Skeletal muscle satellite cell (primary cell): ENCODE results near the gene PDGFRB.

ENCODE experiments used
- H3K27me3 ChIP-seq: 2 replicates; pipeline ENCODE4 v1.7.0; 2013; ENCODE audit warnings: low read length; ENCODE audit not compliant: control insufficient read depth, insufficient read depth
- H3K36me3 ChIP-seq: 2 replicates; pipeline ENCODE4 v1.7.0; 2013; ENCODE audit warnings: mild to moderate bottlenecking, control low read depth, low read length; ENCODE audit not compliant: insufficient read depth
- H3K4me1 ChIP-seq: 2 replicates; pipeline ENCODE4 v1.7.0; 2013; ENCODE audit warnings: low read length; ENCODE audit not compliant: control insufficient read depth, insufficient read depth
- H3K4me2 ChIP-seq: 2 replicates; pipeline ENCODE4 v1.7.0; 2013; ENCODE audit warnings: mild to moderate bottlenecking, low read length
- H3K4me3 ChIP-seq: 2 replicates; pipeline ENCODE4 v1.7.0; 2013; ENCODE audit warnings: low read length
- H3K9ac ChIP-seq: 2 replicates; pipeline ENCODE4 v1.7.0; 2013; ENCODE audit warnings: mild to moderate bottlenecking, low read depth, low read length, moderate library complexity
- H3K9me3 ChIP-seq: replicated peaks from 2 replicates; pipeline ENCODE4 v1.7.0; 2013; ENCODE audit warnings: mild to moderate bottlenecking, control low read depth, low read length

Gene PDGFRB

GRCh38 chr5:150123542-150123941 is 32.1 kb downstream of the PDGFRB start:
- Histone ChIP-seq H3K4me2 (no peak overlapping the region), H3K9ac (no peak overlapping the region), H3K9me3 (no peaks in the 10 kb centered on the region), H3K4me3 (no peak overlapping the region), H3K36me3 (peaks cover 13% of the 10 kb centered on the region), H3K4me1 (no peaks in the 10 kb centered on the region), H3K27me3 (no peaks in the 10 kb centered on the region)

DNA sequence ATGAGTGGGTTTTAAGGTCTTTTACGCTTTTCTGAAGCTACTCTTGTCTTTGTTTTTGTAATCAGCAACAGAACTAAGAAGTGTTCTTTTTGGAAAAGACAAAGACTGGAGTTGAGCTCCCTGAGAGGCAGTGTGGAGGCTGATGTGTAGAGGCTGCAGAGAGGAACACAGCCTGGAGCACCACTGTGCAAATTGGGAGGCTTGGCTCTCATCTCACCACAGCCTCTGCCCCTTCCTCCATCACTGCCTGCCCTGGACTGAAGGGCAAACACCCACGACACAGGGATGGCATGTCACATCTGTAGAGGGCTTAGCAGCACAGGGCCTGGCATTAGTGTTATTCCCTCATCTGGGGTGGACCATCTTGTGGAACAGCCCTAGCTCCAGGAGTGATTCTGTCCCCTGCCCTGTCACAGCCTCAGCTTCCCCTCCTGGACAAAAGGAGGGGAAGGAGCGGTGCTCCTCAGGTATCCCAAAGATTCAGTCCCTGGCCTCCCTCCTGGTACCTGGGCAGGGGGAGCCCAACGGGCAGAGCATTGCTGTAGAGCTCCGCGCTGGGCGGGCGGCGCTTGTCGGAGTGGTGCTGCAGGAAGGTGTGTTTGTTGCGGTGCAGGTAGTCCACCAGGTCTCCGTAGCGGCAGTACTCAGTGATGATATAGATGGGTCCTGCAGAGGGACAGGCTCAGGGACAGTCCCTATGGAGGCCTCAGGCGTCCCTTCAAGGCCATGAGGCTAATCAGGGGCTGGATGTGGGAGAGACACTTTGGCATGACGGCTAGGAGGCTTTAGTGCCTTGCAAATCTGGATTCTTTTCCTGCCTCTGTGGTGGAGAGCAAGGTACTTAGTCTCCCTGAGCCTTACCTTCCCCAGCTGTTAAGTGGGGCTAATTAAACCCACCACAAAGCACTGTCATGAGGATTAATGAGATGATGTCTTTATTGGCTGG is 32.8 kb downstream of the PDGFRB start:
- Histone ChIP-seq H3K4me1 (no peaks in the 10 kb centered on the region), H3K4me2 (no peak overlapping the region), H3K9me3 (no peaks in the 10 kb centered on the region), H3K9ac (no peak overlapping the region), H3K36me3 (peaks cover 13% of the 10 kb centered on the region), H3K27me3 (no peaks in the 10 kb centered on the region), H3K4me3 (no peak overlapping the region)

DNA sequence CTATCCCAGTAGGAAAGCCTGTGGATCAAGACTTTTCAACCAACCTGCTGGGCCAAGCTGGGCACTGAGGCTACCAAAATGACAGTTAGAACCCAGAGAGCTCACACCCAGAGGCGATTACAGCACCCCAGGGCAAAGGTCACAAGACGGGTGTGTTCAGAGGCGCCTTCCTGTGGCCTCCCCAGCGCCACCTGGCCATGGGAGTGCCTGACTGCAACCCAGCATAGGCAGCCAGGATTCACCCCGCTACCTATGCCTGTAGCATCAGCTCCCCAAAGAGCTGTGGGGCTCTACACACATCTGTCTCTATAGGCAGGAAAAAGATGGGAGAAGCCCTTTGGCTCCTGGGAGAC is 33.5 kb downstream of the PDGFRB start:
- no peaks in the 10 kb centered on the region for H3K27me3 ChIP-seq
- H3K36me3 ChIP-seq, result peaks cover 13% of the 10 kb centered on the region
- H3K4me3 ChIP-seq, result no peak overlapping the region
- H3K9me3 ChIP-seq, result no peaks in the 10 kb centered on the region
- no peak overlapping the region for H3K9ac ChIP-seq
- H3K4me2 ChIP-seq, result no peak overlapping the region
- peaks cover under 1% of the 10 kb centered on the region for H3K4me1 ChIP-seq

DNA sequence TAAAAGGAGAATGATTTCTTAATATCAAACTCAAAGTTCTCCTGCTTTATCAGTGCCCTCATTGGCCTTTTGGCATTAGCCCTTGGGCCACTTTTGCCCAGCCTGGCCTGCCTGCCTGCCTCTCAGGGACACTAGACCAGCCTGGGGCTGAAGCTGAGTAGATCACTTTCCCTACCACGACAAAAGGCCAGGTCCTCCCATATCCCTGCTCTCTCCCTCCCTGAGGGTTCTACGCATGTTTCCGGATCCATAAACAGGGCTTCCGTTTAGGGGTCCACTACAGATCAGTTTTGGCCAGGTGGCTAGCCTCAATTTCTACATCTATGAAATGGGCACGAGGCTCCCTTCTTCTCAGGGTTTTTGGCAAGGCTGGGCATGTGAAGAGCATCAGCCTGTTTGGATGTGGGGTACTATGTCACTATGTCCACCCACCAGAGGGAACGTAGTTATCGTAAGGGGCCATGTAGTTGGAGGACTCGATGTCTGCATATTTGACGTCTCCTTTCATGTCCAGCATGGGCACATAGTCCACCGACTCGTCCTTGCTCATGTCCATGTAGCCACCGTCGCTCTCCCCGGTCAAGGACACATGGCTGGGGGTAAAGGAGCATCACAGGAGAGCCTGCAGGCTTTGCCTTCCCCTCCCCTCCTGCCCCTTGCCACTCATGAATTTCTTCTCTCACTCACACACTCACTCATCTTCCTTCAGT is 34.0 kb downstream of the PDGFRB start:
- Histone ChIP-seq H3K9me3 (no peaks in the 10 kb centered on the region), H3K4me3 (no peak overlapping the region), H3K9ac (no peak overlapping the region), H3K4me1 (peaks cover 4% of the 10 kb centered on the region), H3K36me3 (peaks cover 13% of the 10 kb centered on the region), H3K27me3 (no peaks in the 10 kb centered on the region), H3K4me2 (no peak overlapping the region)

DNA sequence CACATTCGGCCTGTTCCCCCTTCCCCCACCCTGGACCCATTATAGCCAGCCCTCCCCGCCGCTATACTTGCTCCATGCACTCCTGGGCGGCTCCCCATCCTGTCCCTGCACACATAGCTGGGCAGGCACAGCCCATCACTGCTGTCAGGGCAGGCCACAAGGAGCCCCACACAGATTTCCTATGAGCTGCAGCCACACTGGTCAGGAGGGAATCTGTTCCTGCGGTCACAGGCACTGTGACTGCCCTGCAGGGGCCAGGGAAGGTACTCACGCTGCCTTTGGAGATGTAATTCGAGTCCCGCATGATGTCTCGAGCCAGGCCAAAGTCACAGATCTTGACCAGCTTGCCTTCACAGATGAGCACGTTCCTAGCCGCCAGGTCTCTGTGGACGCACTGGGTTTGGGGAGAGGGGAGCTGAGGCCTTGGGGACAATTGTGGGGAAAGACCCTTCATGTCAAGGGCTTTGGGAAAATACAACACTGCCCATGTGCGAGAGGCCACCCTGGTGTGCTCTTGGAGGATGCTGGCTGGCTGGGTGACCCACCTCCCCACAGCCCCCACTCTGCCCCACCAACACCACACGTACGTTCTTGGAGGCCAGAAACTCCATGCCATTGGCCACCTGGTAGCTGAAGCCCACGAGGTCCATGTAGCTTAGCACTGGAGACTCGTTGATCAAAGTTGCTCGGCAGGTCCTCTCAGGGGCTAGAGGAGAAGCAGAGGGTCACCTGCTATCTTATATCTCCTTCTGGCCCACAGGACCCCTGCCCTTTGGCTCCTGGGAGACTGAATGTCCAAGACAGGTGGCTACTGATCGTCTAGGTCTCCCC is 34.8 kb downstream of the PDGFRB start:
- no peaks in the 10 kb centered on the region for H3K27me3 ChIP-seq
- no peak overlapping the region for H3K9ac ChIP-seq
- H3K4me1 ChIP-seq, result peaks cover 4% of the 10 kb centered on the region
- H3K9me3 ChIP-seq, result no peaks in the 10 kb centered on the region
- no peak overlapping the region for H3K4me3 ChIP-seq
- peaks cover 13% of the 10 kb centered on the region for H3K36me3 ChIP-seq
- no peak overlapping the region for H3K4me2 ChIP-seq

DNA sequence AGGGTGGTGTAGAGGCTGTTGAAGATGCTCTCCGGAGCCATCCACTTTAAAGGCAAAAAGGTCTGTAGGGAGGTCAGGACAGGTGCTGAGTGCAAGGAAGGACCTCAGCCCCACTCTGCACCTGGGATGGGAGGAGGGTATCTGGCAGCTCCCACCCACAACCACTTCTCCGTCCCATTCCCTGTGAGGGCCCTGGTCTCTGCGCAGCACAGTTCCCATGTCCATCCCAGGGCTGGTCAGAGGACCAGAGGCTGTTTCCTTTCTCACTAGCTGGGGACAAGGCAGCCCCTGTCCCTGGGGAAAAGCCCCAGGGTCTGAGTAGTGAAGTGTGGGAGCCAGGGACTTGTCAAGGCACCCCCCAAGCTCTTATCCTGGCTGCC is 35.6 kb downstream of the PDGFRB start:
- no peak overlapping the region for H3K4me2 ChIP-seq
- no peak overlapping the region for H3K9ac ChIP-seq
- peaks cover 9% of the 10 kb centered on the region for H3K36me3 ChIP-seq

DNA sequence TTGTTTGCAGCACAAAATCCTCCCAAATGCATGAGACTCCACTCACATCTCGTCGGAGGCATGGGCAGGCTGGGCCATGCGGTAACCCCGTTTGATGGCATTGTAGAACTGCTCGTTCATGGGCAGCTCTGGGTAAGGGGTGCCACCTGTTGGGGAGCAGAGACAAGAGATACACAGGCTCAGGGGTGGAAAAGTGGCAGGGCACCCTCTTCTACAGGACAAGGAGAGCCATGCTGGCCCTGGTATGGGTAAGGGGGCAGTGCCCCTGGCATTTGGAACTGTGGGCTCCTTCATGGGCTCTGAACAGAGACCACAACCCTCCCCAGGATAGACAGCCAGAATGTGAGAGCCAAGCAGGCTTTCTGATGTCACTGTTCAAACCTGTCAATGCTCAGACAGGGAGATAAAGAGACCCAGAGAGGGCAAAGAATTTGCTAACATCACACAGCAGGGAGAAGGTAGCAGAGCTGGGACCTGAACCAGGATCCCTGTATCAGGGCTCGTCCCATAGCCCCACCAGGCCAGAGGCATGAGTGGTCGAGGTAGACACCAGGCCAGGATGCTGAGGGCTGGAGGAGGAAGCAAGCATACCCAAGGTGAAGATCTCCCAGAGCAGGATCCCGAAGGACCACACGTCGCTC is 36.1 kb downstream of the PDGFRB start:
- H3K9ac ChIP-seq, result no peak overlapping the region
- no peak overlapping the region for H3K4me3 ChIP-seq
- peaks cover 9% of the 10 kb centered on the region for H3K36me3 ChIP-seq
- H3K9me3 ChIP-seq, result no peaks in the 10 kb centered on the region
- peaks cover 4% of the 10 kb centered on the region for H3K4me1 ChIP-seq
- H3K27me3 ChIP-seq, result no peaks in the 10 kb centered on the region
- H3K4me2 ChIP-seq, result no peak overlapping the region

More for the DNA sequence above, 35.6 kb downstream of the PDGFRB start:
- H3K9me3 ChIP-seq, result no peaks in the 10 kb centered on the region
- no peak overlapping the region for H3K4me3 ChIP-seq
- H3K27me3 ChIP-seq, result no peaks in the 10 kb centered on the region
- peaks cover 4% of the 10 kb centered on the region for H3K4me1 ChIP-seq

DNA sequence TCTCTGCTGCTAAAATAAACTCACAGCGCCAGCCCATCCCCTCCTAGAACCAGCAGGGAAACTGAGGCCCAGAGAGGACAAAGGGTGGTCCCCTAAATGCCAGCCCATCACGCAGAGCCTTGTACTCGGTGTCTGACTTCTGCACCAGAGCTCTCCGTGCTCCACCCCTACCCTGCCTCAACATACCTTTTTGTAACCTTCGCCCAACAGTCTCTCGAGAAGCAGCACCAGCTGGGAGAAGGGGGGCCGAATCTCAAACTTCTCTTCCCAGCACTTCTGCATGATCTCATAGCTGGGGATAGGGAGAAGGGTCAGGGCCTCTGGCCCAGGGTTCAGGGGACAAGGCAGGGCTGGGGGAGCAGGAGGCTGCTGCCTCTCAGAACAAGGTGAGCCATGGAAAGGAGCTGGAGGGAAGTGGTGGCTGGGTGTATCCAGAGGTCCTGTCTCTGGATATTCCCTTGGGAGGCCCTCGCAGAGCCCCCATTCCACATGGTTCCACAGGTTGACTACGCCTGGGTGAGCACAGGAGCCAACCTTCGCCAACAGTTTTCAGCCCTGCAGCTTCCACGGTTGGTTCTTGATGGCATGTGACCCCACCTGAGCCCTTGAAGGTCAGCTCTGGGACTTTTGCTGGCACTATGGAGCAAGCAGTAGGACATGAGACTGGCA is 37.0 kb downstream of the PDGFRB start:
- no peak overlapping the region for H3K4me3 ChIP-seq
- no peak overlapping the region for H3K4me2 ChIP-seq
- H3K36me3 ChIP-seq, result peaks cover 9% of the 10 kb centered on the region
- no peak overlapping the region for H3K9ac ChIP-seq
- H3K4me1 ChIP-seq, result peaks cover 4% of the 10 kb centered on the region
- H3K27me3 ChIP-seq, result no peaks in the 10 kb centered on the region
- H3K9me3 ChIP-seq, result no peaks in the 10 kb centered on the region

DNA sequence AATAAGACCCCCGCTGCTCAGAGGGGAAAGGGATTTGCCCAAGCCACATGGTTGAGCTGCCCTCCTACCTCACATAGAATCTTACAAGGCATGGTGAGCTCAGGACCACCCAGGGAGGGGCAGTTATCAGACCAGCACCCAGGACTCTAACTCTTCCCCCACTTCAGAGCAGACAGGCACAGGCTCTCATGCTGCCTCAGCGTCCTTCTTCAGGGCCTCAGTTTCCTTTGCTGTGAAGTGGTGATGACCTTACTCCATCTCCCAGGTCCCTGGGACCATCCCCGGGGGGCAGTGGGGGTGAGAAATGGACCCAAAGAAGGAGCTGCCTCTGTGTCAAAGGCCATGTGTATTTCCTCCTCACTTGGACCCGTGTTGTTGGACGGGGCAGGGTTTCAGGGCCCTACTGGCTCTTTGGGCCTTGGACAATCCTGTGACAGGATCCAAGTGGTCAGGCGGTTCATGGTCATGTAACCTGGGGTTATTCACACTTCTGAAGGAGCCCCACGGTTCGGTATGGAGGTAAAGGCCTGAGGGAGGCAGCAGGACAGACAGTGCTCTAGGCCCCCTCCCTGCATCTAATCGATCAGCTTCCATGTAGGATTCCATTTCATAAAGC is 37.6 kb downstream of the PDGFRB start:
- H3K36me3 ChIP-seq, result peaks cover 5% of the 10 kb centered on the region
- H3K9ac ChIP-seq, result no peak overlapping the region
- H3K4me3 ChIP-seq, result no peak overlapping the region
- H3K4me2 ChIP-seq, result no peak overlapping the region
- H3K9me3 ChIP-seq, result no peaks in the 10 kb centered on the region
- no peaks in the 10 kb centered on the region for H3K27me3 ChIP-seq
- H3K4me1 ChIP-seq, result peaks cover 8% of the 10 kb centered on the region

GRCh38 chr5:150116667-150117400 is 38.8 kb downstream of the PDGFRB start:
- Histone ChIP-seq H3K27me3 (no peaks in the 10 kb centered on the region), H3K9ac (no peak overlapping the region), H3K4me1 (peaks cover 19% of the 10 kb centered on the region), H3K4me3 (no peak overlapping the region), H3K36me3 (peaks cover 2% of the 10 kb centered on the region), H3K4me2 (no peak overlapping the region), H3K9me3 (no peaks in the 10 kb centered on the region)
